Measurements from ENCODE around the gene SH3RF3.
A peak's percentile ranks its signal among the peaks of the same experiment; 100 is the strongest.

SH3RF3 gene

GRCh38 chr2:109486711-109487535 is 357.9 kb downstream of the SH3RF3 start:
- no peak for DNase-seq

- no peak for DNase-seq
Observed at GRCh38 chr2:109487536-109487869, 358.5 kb downstream of the SH3RF3 start.

DNA sequence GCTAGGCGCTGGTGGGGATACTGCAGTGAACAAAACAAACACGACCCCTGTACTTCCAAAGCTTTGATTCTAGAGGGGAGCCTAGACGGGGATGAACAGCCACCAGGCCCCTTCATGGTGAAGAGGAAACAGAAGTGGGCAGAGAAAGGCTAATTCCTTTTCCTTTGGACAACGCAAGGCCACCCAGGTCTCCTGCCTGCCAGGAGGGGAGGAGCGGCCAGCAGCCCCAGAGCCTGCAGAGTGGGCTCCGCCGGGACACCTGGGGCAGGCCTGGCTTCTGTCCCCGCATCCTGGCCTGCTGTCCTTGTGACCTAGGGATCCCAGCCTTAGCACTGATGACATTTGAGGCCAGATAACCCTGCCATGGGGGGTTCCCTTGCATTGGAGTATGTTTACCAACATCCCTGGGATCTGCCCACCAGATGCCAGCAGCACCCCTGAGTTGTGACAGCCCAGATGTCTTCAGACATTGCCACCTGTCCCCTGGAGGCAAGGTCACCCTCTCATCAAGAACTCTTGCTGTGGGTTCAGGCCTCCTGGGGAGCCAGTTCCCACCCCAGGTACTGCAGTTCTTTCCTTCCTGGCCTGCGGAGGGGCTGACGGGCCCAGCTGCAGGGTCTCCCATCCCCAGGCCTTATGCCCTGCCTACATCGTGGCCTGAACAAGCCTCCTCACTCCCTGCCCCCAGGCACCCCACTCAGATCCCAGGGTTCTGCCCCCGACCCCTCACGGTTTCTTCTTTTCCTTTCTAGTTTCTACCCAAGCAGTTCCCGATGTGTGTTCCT is 359.1 kb downstream of the SH3RF3 start:
- peak in 1 of 2 experiments; percentile 8 for DNase-seq

DNA sequence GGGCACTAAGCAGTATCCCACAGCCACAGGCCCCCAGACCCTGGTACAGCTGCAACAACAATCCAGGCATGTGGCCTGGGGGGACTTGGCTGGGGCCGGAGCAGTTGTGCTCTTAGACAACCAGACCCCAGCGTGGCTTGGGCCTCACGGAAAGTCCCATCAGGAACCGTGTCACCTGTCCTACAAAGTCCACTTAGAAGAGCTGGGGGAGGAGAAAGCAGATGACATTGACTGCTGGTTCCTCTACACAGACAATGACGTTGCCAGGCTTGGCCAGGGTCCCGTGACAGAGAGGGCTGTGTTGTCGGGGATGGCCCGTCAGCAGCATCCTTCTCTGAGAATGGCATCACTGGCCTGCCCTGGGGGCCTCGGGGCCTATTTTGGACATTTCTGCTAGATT is 360.3 kb downstream of the SH3RF3 start:
- no peak for DNase-seq

DNA sequence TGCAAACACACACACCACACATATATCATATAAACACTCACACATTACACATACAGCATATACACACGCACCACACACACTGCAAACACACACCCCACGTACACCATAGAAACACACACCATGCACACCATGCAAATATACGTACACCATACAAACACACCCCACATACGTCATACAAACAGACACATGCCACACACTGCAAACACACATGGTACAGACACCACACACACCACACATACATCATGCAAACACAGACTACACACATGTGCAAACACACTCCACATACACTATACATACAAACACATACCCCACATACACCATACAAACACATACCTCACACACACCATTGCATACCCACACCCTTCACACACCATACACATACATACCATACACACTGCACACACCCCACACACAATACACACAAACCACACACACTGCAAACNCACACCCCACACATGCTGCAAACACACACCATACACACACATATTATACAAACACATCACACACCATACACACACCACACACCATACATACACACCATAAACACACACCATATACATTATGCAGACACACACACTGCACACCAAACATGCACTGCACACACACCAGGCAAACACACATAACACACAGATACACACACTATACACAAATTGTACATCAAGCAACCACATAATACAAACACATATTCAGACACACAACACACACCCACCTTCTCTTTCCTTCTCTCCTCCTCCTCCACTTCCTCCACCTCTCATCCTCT is 364.4 kb downstream of the SH3RF3 start:
- DNase-seq, result no peak

- DNase-seq, result no peak
Observed at GRCh38 chr2:109494351-109494750, 365.3 kb downstream of the SH3RF3 start.

- peak in 1 of 2 experiments; percentile 28 for DNase-seq
Observed at GRCh38 chr2:109497463-109497862, 368.5 kb downstream of the SH3RF3 start.

GRCh38 chr2:109497911-109498870 is 369.2 kb downstream of the SH3RF3 start:
- DNase-seq, result peak; percentile 44 to 76

DNA sequence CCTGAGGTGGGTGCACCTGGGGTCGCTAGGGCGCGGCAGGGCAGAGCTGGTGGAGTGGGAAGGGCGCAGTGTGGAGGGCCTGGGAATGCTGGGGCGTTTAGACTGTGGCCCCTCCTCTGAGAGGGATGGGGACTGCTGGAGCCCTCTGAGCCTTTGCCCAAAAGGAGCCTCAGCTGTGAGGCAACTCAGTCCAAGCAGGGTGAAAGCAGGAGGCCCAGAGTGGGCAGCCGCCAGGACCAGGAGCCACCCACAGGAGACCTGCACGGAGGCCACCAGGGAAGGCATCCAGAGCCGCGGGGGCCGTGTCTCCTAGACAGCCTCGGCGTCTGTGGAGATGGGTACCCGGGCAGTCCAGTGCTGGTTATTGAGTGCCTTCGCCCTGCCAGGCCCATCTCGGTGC is 369.9 kb downstream of the SH3RF3 start:
- DNase-seq, result no peak

GRCh38 chr2:109499566-109499965 is 370.6 kb downstream of the SH3RF3 start:
- no peak for DNase-seq

DNA sequence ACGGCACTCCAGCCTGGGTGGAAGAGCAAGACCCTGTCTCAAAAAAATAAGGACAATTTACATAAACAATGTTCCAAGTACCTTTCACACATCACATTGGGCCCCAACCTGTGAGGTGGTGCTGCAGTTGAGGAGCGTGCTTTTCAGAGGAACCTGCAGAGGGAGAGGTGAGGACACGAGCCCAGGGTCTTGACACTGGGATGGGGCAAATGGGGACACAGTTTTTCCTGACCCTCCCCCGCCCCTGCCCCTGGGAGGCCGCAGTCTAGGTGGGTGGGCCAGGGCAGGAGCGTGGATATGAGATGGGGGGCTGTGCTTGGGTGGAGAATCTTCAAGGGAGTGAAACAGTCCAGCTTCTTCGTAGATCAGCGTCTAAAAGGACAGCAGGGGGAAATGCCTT is 371.9 kb downstream of the SH3RF3 start:
- DNase-seq, result no peak

- no peak for DNase-seq
Observed at GRCh38 chr2:109501461-109501860, 372.5 kb downstream of the SH3RF3 start.

DNA sequence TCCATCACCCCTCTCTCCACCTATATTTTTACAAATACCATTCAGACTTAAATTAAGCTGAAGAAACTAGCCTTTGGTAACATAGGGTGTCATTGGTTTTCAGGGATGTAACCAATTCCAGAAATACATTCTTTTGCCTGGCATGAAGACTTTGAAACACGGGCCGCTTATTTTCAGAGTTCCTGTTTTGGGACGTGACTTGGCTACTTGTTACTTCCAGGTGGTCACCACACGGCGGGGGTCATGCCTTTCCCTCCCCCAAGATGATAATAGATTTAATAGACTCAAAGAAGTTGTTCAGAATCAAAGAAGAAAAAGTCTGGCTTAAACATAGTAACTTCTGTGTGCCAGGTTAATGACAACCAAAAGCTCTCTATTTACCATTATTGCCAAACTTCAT is 374.2 kb downstream of the SH3RF3 start:
- DNase-seq, result no peak

- DNase-seq, result no peak
Observed at GRCh38 chr2:109507217-109507616, 378.2 kb downstream of the SH3RF3 start.

DNA sequence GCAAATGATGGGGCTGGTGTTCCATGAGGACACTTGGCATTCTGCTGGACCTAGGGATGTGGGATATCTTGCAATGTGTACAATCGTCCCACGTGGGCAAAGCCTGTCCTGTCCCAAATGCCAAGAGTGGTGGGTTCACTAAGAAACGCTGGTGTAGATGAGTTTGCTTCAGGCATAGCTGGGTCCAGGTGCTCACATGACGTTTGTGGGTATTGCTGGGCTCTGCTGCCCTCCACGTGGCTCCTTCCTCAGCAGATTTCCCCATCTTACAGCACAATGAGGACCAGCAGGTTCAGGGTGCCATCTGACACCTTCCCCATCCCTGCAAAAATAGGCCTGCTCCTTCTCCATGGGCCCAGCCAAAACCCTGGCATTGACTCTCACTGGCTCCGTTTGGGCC is 378.8 kb downstream of the SH3RF3 start:
- no peak for DNase-seq

GRCh38 chr2:109508556-109508955 is 379.6 kb downstream of the SH3RF3 start:
- DNase-seq, result no peak

- peak; percentile 28 to 74 for DNase-seq
Observed at GRCh38 chr2:109510136-109511028, 381.4 kb downstream of the SH3RF3 start.

DNA sequence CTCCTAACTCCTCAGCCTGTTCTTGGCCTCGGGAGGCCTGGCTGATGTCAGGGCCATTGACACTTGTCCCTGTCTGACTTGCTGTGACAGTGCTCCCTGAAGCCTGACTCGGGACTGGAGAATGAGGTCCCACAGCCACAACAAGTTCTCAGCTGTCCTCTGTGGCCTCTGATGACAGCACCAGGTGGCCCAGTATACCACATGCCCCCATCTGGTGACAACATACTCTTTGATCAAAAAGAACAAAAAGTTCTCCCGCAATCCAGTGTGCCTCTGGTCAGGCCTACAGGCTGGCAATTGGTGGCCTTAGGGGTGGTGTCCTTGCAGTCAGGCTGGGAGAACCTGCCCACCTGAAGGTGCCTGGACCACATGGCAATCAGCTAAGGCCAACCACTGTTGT is 382.2 kb downstream of the SH3RF3 start:
- no peak for DNase-seq

GRCh38 chr2:109512076-109512475 is 383.1 kb downstream of the SH3RF3 start:
- no peak for DNase-seq

- no peak for DNase-seq
Observed at GRCh38 chr2:109513230-109513629, 384.2 kb downstream of the SH3RF3 start.

All from NCI-H524 (cell line).